Measurements from ENCODE around the gene NBPF12.
"Not testable (repeated sequence)": the region's sequence is repeated elsewhere in the genome, so short reads cannot be mapped to it uniquely, and the experiment has no call there.

Gene NBPF12

DNA sequence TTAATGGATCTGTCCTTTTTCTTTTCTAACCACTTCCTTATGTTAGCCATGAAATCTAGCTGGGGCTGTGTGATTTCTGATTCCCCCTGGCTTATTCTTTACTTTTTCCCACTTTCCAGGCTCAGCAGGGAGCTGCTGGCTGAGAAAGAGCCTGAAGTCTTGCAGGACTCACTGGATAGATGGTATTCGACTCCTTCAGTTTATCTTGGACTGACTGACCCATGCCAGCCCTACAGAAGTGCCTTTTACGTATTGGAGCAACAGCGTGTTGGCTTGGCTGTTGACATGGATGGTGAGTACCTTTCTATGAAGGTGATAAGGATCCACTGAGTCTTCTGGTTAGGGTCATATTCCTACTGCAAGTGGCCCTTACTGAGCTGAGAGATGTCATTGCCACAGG, 51.3 kb downstream of the NBPF12 start:
- not testable (repeated sequence) for H3K4me2 ChIP-seq (ENCODE audit: low read depth, low read length, poor library complexity, severe bottlenecking); H3K27me3 ChIP-seq (ENCODE audit: low read length); H3K9ac ChIP-seq (ENCODE audit: low read length); H3K79me2 ChIP-seq (ENCODE audit: insufficient read depth, low read length); H3K9me2 ChIP-seq (replicated peaks; ENCODE audit: insufficient read depth, low read length); H3K4me3 ChIP-seq (ENCODE audit: insufficient read depth, low read length, poor library complexity, severe bottlenecking); H3K27ac ChIP-seq (ENCODE audit: low read depth, low read length); H2AFZ ChIP-seq (ENCODE audit: low read depth, low read length, severe bottlenecking); H4K20me1 ChIP-seq (ENCODE audit: low read depth, low read length); H3K9me3 ChIP-seq (ENCODE audit: insufficient read depth, low read length); H3K36me3 ChIP-seq (ENCODE audit: low read length); H3F3A ChIP-seq (ENCODE audit: insufficient read depth)

DNA sequence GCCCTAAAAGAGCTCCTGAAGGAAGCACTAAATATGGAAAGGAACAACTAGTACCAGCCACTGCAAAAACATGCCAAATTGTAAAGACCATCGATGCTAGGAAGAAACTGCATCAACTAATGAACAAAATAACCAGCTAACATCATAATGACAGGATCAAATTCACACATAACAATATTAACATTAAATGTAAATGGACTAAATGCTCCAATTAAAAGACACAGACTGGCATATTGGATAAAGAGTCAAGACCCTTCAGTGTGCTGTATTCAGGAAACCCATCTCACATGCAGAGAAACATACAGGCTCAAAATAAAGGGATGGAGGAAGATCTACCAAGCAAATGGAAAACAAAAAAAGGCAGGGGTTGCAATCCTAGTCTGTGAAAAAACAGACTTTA, 70.4 kb downstream of the NBPF12 start:
- not testable (repeated sequence) for H3K27me3 ChIP-seq (ENCODE audit: low read length); H3K4me3 ChIP-seq (ENCODE audit: insufficient read depth, low read length, poor library complexity, severe bottlenecking); H3K9me2 ChIP-seq (replicated peaks; ENCODE audit: insufficient read depth, low read length); H3K9me3 ChIP-seq (ENCODE audit: insufficient read depth, low read length); H3F3A ChIP-seq (ENCODE audit: insufficient read depth); H3K9ac ChIP-seq (ENCODE audit: low read length); H3K4me2 ChIP-seq (ENCODE audit: low read depth, low read length, poor library complexity, severe bottlenecking); H3K27ac ChIP-seq (ENCODE audit: low read depth, low read length); H3K36me3 ChIP-seq (ENCODE audit: low read length); H3K79me2 ChIP-seq (ENCODE audit: insufficient read depth, low read length); H2AFZ ChIP-seq (ENCODE audit: low read depth, low read length, severe bottlenecking); H4K20me1 ChIP-seq (ENCODE audit: low read depth, low read length)

DNA sequence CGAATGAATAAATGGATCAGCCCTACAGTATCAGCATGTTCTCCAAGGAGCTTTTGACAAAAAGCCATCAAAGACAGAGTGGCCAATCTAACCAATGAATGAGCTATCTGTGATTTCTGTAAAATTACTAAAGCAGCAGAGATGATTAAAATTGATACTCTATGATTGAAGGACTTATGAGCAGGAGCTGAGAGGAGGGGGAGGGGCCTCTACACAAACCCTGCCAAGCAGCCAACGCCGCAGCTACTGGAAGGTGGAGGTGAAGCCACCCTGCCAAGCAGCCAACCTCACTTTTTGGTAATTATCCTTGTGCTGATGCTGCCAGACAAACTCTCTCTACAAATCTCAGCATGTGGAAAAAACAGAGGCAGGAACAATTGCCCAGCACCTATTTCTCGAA, 88.9 kb downstream of the NBPF12 start:
- not testable (repeated sequence) for H3K9me3 ChIP-seq (ENCODE audit: insufficient read depth, low read length); H3K4me2 ChIP-seq (ENCODE audit: low read depth, low read length, poor library complexity, severe bottlenecking); H3K4me3 ChIP-seq (ENCODE audit: insufficient read depth, low read length, poor library complexity, severe bottlenecking); H3K79me2 ChIP-seq (ENCODE audit: insufficient read depth, low read length); H3K9me2 ChIP-seq (replicated peaks; ENCODE audit: insufficient read depth, low read length); H3K27ac ChIP-seq (ENCODE audit: low read depth, low read length); H3F3A ChIP-seq (ENCODE audit: insufficient read depth); H3K27me3 ChIP-seq (ENCODE audit: low read length); H3K9ac ChIP-seq (ENCODE audit: low read length); H3K36me3 ChIP-seq (ENCODE audit: low read length); H2AFZ ChIP-seq (ENCODE audit: low read depth, low read length, severe bottlenecking); H4K20me1 ChIP-seq (ENCODE audit: low read depth, low read length)

DNA sequence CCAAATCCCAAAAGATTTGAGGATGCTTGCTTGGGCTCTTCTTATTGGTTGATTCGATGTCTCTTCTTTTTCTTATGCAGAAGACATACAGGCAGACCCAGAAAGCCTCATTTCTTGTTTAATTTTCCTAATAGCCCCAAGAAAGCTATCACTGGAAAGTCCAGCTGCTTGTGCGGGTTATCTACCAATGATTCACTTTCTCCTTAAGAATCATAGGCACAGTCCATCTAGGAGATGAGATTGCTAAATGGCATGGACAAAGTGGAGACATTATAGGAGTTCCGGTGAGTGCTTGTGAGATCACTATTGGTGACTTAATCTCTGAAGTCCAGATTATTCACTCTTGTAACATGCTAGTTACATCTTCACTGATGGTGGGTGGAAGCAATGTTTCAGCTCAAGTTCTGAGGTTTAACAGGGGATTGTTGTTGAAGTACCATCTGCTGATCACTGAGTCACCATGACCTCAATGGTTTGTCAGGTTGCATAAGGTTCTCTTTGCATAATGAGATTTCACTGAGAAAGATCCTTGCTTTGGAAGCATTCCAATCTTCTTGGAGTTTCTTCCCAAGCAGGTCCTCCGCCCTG, 92.0 kb downstream of the NBPF12 start:
- not testable (repeated sequence) for H2AFZ ChIP-seq (ENCODE audit: low read depth, low read length, severe bottlenecking); H4K20me1 ChIP-seq (ENCODE audit: low read depth, low read length); H3K9me2 ChIP-seq (replicated peaks; ENCODE audit: insufficient read depth, low read length); H3F3A ChIP-seq (ENCODE audit: insufficient read depth); H3K79me2 ChIP-seq (ENCODE audit: insufficient read depth, low read length); H3K27ac ChIP-seq (ENCODE audit: low read depth, low read length); H3K9ac ChIP-seq (ENCODE audit: low read length); H3K27me3 ChIP-seq (ENCODE audit: low read length); H3K36me3 ChIP-seq (ENCODE audit: low read length); H3K4me3 ChIP-seq (ENCODE audit: insufficient read depth, low read length, poor library complexity, severe bottlenecking); H3K9me3 ChIP-seq (ENCODE audit: insufficient read depth, low read length); H3K4me2 ChIP-seq (ENCODE audit: low read depth, low read length, poor library complexity, severe bottlenecking)

DNA sequence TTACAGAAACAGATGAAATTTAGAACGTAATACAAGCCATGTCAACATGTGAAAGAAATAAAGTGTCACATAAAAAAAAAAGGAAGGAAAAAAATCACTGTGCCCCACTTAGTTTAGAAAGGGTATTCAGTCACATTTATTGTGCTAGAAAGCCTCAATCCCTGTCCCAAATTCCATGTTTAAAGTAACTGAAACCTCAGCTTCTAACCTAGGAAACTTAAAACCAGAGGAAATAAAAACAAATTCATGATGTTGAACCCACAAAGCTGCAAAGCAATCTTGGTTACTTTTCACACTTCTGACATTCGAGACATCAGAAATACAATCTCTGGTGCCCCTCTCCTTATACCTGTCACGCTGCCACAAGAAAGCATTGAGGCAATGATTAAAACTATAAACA, 101.8 kb downstream of the NBPF12 start:
- Histone ChIP-seq H3K36me3 (ENCODE audit: low read length) (no peaks in the 10 kb centered on the region), H4K20me1 (ENCODE audit: low read depth, low read length) (no peaks in the 10 kb centered on the region), H2AFZ (ENCODE audit: low read depth, low read length, severe bottlenecking) (no peak overlapping the region), H3K27ac (ENCODE audit: low read depth, low read length) (no peak overlapping the region), H3F3A (ENCODE audit: insufficient read depth) (no peaks in the 10 kb centered on the region), H3K4me3 (ENCODE audit: insufficient read depth, low read length, poor library complexity, severe bottlenecking) (no peak overlapping the region), H3K9ac (ENCODE audit: low read length) (no peak overlapping the region), H3K9me2 (replicated peaks; ENCODE audit: insufficient read depth, low read length) (no peaks in the 10 kb centered on the region), H3K4me2 (ENCODE audit: low read depth, low read length, poor library complexity, severe bottlenecking) (no peak overlapping the region), H3K9me3 (ENCODE audit: insufficient read depth, low read length) (no peaks in the 10 kb centered on the region), H3K79me2 (ENCODE audit: insufficient read depth, low read length) (no peaks in the 10 kb centered on the region), H3K27me3 (ENCODE audit: low read length) (no peaks in the 10 kb centered on the region)
- TF ChIP-seq EZH2phosphoT487 (conservative IDR thresholded peaks at IDR 0.05; ENCODE audit: low read length), result no peak
- TF ChIP-seq, protein P1, sequence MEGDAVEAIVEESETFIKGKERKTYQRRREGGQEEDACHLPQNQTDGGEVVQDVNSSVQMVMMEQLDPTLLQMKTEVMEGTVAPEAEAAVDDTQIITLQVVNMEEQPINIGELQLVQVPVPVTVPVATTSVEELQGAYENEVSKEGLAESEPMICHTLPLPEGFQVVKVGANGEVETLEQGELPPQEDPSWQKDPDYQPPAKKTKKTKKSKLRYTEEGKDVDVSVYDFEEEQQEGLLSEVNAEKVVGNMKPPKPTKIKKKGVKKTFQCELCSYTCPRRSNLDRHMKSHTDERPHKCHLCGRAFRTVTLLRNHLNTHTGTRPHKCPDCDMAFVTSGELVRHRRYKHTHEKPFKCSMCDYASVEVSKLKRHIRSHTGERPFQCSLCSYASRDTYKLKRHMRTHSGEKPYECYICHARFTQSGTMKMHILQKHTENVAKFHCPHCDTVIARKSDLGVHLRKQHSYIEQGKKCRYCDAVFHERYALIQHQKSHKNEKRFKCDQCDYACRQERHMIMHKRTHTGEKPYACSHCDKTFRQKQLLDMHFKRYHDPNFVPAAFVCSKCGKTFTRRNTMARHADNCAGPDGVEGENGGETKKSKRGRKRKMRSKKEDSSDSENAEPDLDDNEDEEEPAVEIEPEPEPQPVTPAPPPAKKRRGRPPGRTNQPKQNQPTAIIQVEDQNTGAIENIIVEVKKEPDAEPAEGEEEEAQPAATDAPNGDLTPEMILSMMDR (IDR thresholded peaks at IDR 0.05; ENCODE audit: insufficient read depth, low read length, poor library complexity, severe bottlenecking), result no peak

DNA sequence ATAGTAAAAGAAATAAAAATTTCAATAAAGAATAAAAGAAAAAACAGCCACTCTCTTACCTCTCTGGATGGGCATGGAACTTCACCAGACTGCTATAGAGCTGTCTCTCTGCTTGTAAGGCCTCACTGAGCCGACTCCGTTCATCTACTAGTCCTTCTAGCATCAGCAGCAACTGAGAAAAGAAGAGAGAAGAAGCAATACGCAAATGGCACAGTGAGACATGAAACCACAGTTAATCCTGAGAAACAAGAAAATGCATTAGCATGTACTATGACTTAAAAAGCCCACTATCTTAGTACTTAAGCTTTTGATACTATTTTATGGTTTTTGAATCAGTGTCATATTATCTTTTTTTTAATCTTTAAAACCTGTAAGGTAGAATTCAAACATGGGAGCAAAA, 104.8 kb downstream of the NBPF12 start:
- not testable (repeated sequence) for H2AFZ ChIP-seq (ENCODE audit: low read depth, low read length, severe bottlenecking); H4K20me1 ChIP-seq (ENCODE audit: low read depth, low read length); H3F3A ChIP-seq (ENCODE audit: insufficient read depth); H3K9me3 ChIP-seq (ENCODE audit: insufficient read depth, low read length); H3K79me2 ChIP-seq (ENCODE audit: insufficient read depth, low read length); H3K27me3 ChIP-seq (ENCODE audit: low read length); H3K4me2 ChIP-seq (ENCODE audit: low read depth, low read length, poor library complexity, severe bottlenecking); H3K27ac ChIP-seq (ENCODE audit: low read depth, low read length); H3K9me2 ChIP-seq (replicated peaks; ENCODE audit: insufficient read depth, low read length); H3K4me3 ChIP-seq (ENCODE audit: insufficient read depth, low read length, poor library complexity, severe bottlenecking); H3K36me3 ChIP-seq (ENCODE audit: low read length); H3K9ac ChIP-seq (ENCODE audit: low read length)

DNA sequence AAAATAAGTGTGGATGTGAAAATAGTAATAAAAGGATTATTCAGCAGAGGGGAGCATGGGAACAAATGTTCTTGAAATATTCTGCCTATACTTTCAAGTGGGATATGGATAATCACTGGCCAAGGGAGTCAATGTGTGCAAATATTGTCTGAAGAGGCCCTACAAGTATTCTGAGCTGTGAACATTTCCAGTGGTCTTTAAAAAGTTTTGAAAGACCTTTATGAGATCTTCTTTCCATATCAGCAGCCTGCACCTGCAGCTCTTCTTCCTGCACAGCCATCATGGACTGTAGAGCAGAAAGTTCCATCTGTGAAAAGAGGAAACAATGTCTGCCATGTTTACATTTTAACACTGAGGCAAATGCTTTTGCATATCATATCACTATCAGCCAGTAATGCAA, 106.4 kb downstream of the NBPF12 start:
- not testable (repeated sequence) for H3K36me3 ChIP-seq (ENCODE audit: low read length); H3K9ac ChIP-seq (ENCODE audit: low read length); H3K4me3 ChIP-seq (ENCODE audit: insufficient read depth, low read length, poor library complexity, severe bottlenecking); H2AFZ ChIP-seq (ENCODE audit: low read depth, low read length, severe bottlenecking); H3F3A ChIP-seq (ENCODE audit: insufficient read depth); H3K9me3 ChIP-seq (ENCODE audit: insufficient read depth, low read length); H3K27ac ChIP-seq (ENCODE audit: low read depth, low read length); H4K20me1 ChIP-seq (ENCODE audit: low read depth, low read length); H3K4me2 ChIP-seq (ENCODE audit: low read depth, low read length, poor library complexity, severe bottlenecking); H3K27me3 ChIP-seq (ENCODE audit: low read length); H3K79me2 ChIP-seq (ENCODE audit: insufficient read depth, low read length); H3K9me2 ChIP-seq (replicated peaks; ENCODE audit: insufficient read depth, low read length)
